Adrenal gland (tissue), 12 donors: ENCODE data around the gene IFNA17. TPM values are rescaled to one million over a fixed set of nuclear protein-coding genes. Genes with fewer than 3 reads are reported as not detected.
"Not testable (repeated sequence)": the region's sequence is repeated elsewhere in the genome, so short reads cannot be mapped to it uniquely, and the experiment has no call there.

ENCODE experiments used
- DNase-seq, 7 donors: peaks; one replicate each; pipeline ENCODE4 v3.0.0-alpha.2; 2019 to 2020
- H3K27ac ChIP-seq, 5 donors: fragments of 200-600 bp; sonication (generic) in 4 of 5; 1 replicate in 3 of 5; 2 replicates in 2 of 5; pipeline versions ENCODE4 v1.5.1 to v1.8.0; 2016 to 2020; ENCODE audit warnings: mild to moderate bottlenecking in 1 of 5
- H3K27me3 ChIP-seq: fragments of 200-600 bp; 2 replicates; pipeline ENCODE4 v1.8.0; 2021
- H3K36me3 ChIP-seq, 2 donors: fragments of 200-600 bp; replicated peaks in 1 of 2; 1 replicate in 1 of 2; 2 replicates in 1 of 2; pipeline versions ENCODE4 v1.5.1 to v1.8.0; 2018 to 2022
- H3K4me1 ChIP-seq, 2 donors: fragments of 200-600 bp; replicated peaks in 1 of 2; 1 replicate in 1 of 2; 2 replicates in 1 of 2; pipeline versions ENCODE4 v1.5.1 to v1.8.0; 2018 to 2021
- H3K4me3 ChIP-seq, 4 donors: fragments of 200-600 bp; sonication (generic) in 3 of 4; one replicate each; pipeline ENCODE4 v1.5.1; 2016 to 2018
- H3K9me3 ChIP-seq, 3 donors: fragments of 200-600 bp; sonication (generic) in 1 of 3; replicated peaks in 1 of 3; 1 replicate in 2 of 3; 2 replicates in 1 of 3; pipeline versions ENCODE4 v1.5.1 to v1.8.0; 2016 to 2021
- CTCF ChIP-seq, 6 experiments: fragments of 450-650 bp in 4 of 6; fragments of 200-600 bp in 2 of 6; sonication (generic) in 1 of 6; IDR thresholded peaks; 1 replicate in 5 of 6; 2 replicates in 1 of 6; pipeline versions ENCODE4 v1.5.1 to v1.8.0; 2016 to 2021; ENCODE audit warnings: antibody characterized with exemption in 6 of 6, mild to moderate bottlenecking in 2 of 6, moderate library complexity in 1 of 6
- WGBS, 4 donors: extraction: QIAGEN DNeasy Blood & Tissue Kit in 2 of 4; methylation state at CpG; one replicate each; pipeline versions ENCODE4 v1.1.5 to v1.1.7; 2013 to 2017; 5-methylcytosine and 5-hydroxymethylcytosine counted together
- intact Hi-C, 2 donors: fragments of 100-400 bp; cut with DNase I; formaldehyde crosslinking; loops; one replicate each; pipeline versions ENCODE4 v1.14.1 to v1.15.0; 2022 to 2023
- polyA plus RNA-seq, 3 donors: library from polyadenylated mRNA; stranded (reverse); fragments of 200-250 nt in 2 of 3; fragments of 350-450 nt in 1 of 3; fragmentation: Illumina TruSeq in 1 of 3; extraction: RNeasy Lipid Tissue Mini Kit (QIAGEN cat#74804) in 1 of 3; gene quantifications; one replicate each; pipeline ENCODE4 v1.2.3, GENCODE V29; 2013 to 2014
- total RNA-seq, 9 donors: library from RNA; depleted of rRNA in 4 of 9; stranded (reverse); fragments of >200 nt in 4 of 9; fragments of 120-200 nt in 1 of 9; fragmentation: NEBNext Ultra II Directional in 1 of 9; extraction: Animal tissue kit (Norgen Biotek cat#: 25700) in 1 of 9; gene quantifications; one replicate each; pipeline versions ENCODE4 v1.1.0 to v1.2.4, GENCODE V29; 2013 to 2023
- donor health status: healthy with polysubstance abuse.
- donor health status: Bipolar disorder and iron deficiency.
- donor health status: DM: yes; HTN: yes; CAD: no.
- donor health status: DM: no; HTN: no; CAD: no.
- donor health status: DM: no; HTN: no; CAD: no.
- donor health status: DM: yes; HTN: yes; CAD: no.

The IFNA17 gene
- total and polyA plus RNA-seq, 12 donors: not detected

- peak in 2 of 6 experiments; percentile 35 to 42 for TF ChIP-seq CTCF (IDR thresholded peaks at IDR 0.05)
- intact Hi-C loops, H3K9me3 ChIP-seq, H3K27me3 ChIP-seq, H3K27ac ChIP-seq, H3K36me3 ChIP-seq, H3K4me1 ChIP-seq, H3K4me3 ChIP-seq: not testable (repeated sequence)
- 34 to 42% (median 38%) methylated on average over 4 of the region's 4 CpGs for WGBS, 4 donors
- DNase-seq: peak in 3 of 7 donors; percentile 7 to 30 (median 16)
These were observed 44.9 kb downstream of the IFNA17 start for GRCh38 chr9:21182810-21183736.

Other genes starting within 250 kb of the IFNA17 start
- gene HACD4, start 196.6 kb downstream of the IFNA17 start, total RNA-seq: 10 to 100 TPM in 2 of 9 donors, 1 to 10 TPM in 7; 1.2 to 13.7 (median 4.7) TPM
- gene HACD4, start 196.6 kb downstream of the IFNA17 start, polyA plus RNA-seq: 1 to 10 TPM; 1.7 to 2.6 (median 2.1) TPM
- not detected for gene IFNB1, start 150.3 kb downstream of the IFNA17 start, total RNA-seq
- not detected for gene IFNB1, start 150.3 kb downstream of the IFNA17 start, polyA plus RNA-seq
- gene IFNW1, start 86.4 kb downstream of the IFNA17 start, total RNA-seq: not detected
- gene IFNW1, start 86.4 kb downstream of the IFNA17 start, polyA plus RNA-seq: not detected
- gene IFNA21, start 61.6 kb downstream of the IFNA17 start, total RNA-seq: not detected
- not detected for gene IFNA21, start 61.6 kb downstream of the IFNA17 start, polyA plus RNA-seq
- not detected for gene IFNA4, start 40.6 kb downstream of the IFNA17 start, total RNA-seq
- gene IFNA4, start 40.6 kb downstream of the IFNA17 start, polyA plus RNA-seq: not detected
- gene IFNA7, start 26.0 kb downstream of the IFNA17 start, total RNA-seq: not detected
- gene IFNA7, start 26.0 kb downstream of the IFNA17 start, polyA plus RNA-seq: not detected
- not detected for gene IFNA10, start 21.1 kb downstream of the IFNA17 start, total RNA-seq
- gene IFNA10, start 21.1 kb downstream of the IFNA17 start, polyA plus RNA-seq: not detected
- not detected for gene IFNA16, start 10.9 kb downstream of the IFNA17 start, total RNA-seq
- not detected for gene IFNA16, start 10.9 kb downstream of the IFNA17 start, polyA plus RNA-seq
- gene IFNA14, start 11.8 kb upstream of the IFNA17 start, total RNA-seq: not detected
- gene IFNA14, start 11.8 kb upstream of the IFNA17 start, polyA plus RNA-seq: not detected
- under 1 TPM in 1 of 9 donors, not detected in 8; 0.72 TPM for gene IFNA5, start 77.1 kb upstream of the IFNA17 start, total RNA-seq
- not detected for gene IFNA5, start 77.1 kb upstream of the IFNA17 start, polyA plus RNA-seq
- gene KLHL9, start 107.2 kb upstream of the IFNA17 start, total RNA-seq: 10 to 100 TPM; 16.6 to 30.4 (median 21.9) TPM
- 10 to 100 TPM in 1 of 3 donors, 1 to 10 TPM in 2; 6.7 to 20.3 (median 7.4) TPM for gene KLHL9, start 107.2 kb upstream of the IFNA17 start, polyA plus RNA-seq
- not detected for gene IFNA6, start 122.7 kb upstream of the IFNA17 start, total RNA-seq
- gene IFNA6, start 122.7 kb upstream of the IFNA17 start, polyA plus RNA-seq: not detected
- not detected for gene IFNA13, start 139.8 kb upstream of the IFNA17 start, total RNA-seq
- not detected for gene IFNA13, start 139.8 kb upstream of the IFNA17 start, polyA plus RNA-seq
- gene IFNA2, start 157.2 kb upstream of the IFNA17 start, total RNA-seq: not detected
- gene IFNA2, start 157.2 kb upstream of the IFNA17 start, polyA plus RNA-seq: not detected
- gene IFNA8, start 180.9 kb upstream of the IFNA17 start, total RNA-seq: not detected
- gene IFNA8, start 180.9 kb upstream of the IFNA17 start, polyA plus RNA-seq: not detected
- gene IFNA1, start 212.2 kb upstream of the IFNA17 start, total RNA-seq: not detected
- gene IFNA1, start 212.2 kb upstream of the IFNA17 start, polyA plus RNA-seq: not detected